Vagina (tissue), 2 donors: ENCODE results near the gene RABGAP1L. TPM values are rescaled to one million over a fixed set of nuclear protein-coding genes. Genes with fewer than 3 reads are reported as not detected.

ENCODE experiments used
- DNase-seq, 2 donors: peaks; one replicate each; pipeline ENCODE4 v3.0.0-alpha.2; 2017; ENCODE audit errors: extremely low spot score in 2 of 2
- H3K27ac ChIP-seq: fragments of 200-600 bp; sonication (generic); one replicate; pipeline ENCODE4 v1.5.1; 2019
- H3K27me3 ChIP-seq: fragments of 200-600 bp; sonication (generic); one replicate; pipeline ENCODE4 v1.5.1; 2019
- H3K36me3 ChIP-seq, 2 donors: fragments of 200-600 bp; sonication (generic); one replicate each; pipeline ENCODE4 v1.5.1; 2017 to 2019
- H3K4me1 ChIP-seq: fragments of 200-600 bp; sonication (generic); one replicate; pipeline ENCODE4 v1.5.1; 2019
- H3K4me3 ChIP-seq, 2 donors: fragments of 200-600 bp; sonication (generic); 1 replicate in 1 of 2; 2 replicates in 1 of 2; pipeline ENCODE4 v1.5.1; 2016 to 2019
- H3K9me3 ChIP-seq: fragments of 200-600 bp; sonication (generic); one replicate; pipeline ENCODE4 v1.5.1; 2019
- CTCF ChIP-seq, 3 experiments: fragments of 450-650 bp in 2 of 3; fragments of 200-600 bp in 1 of 3; sonication (generic) in 1 of 3; IDR thresholded peaks; one replicate each; pipeline ENCODE4 v1.5.1; 2017 to 2019; ENCODE audit warnings: antibody characterized with exemption in 3 of 3, mild to moderate bottlenecking in 2 of 3, moderate library complexity in 2 of 3
- POLR2A ChIP-seq, 2 donors: fragments of 450-650 bp; IDR thresholded peaks; one replicate each; pipeline ENCODE4 v1.6.1; 2017; ENCODE audit warnings: antibody characterized with exemption in 2 of 2, mild to moderate bottlenecking in 2 of 2, moderate library complexity in 2 of 2
- POLR2AphosphoS5 ChIP-seq, 2 donors: sonication (generic); formaldehyde crosslinking; IDR thresholded peaks; one replicate each; pipeline ENCODE4 v1.9.0; 2017; ENCODE audit warnings: antibody characterized with exemption in 2 of 2, mild to moderate bottlenecking in 2 of 2, low read depth in 1 of 2; ENCODE audit not compliant: insufficient read depth in 1 of 2
- intact Hi-C: fragments of 100-400 bp; cut with DNase I; formaldehyde crosslinking; loops from one replicate; pipeline ENCODE4 v1.15.1; 2023
- total RNA-seq: library from RNA; depleted of rRNA; stranded (reverse); fragments of >200 nt; gene quantifications from one replicate; pipeline ENCODE4 v1.2.3, GENCODE V29; 2016

RABGAP1L gene
- total RNA-seq, 1 donor from 2014 or later: 40.0 TPM

- Histone ChIP-seq H3K27ac (no peak overlapping the region), H3K4me3 (no peak overlapping the region), H3K27me3 (no peaks in the 10 kb centered on the region), H3K4me1 (no peaks in the 10 kb centered on the region), H3K9me3 (no peaks in the 10 kb centered on the region), H3K36me3 (no peaks in the 10 kb centered on the region)
- intact Hi-C loops: loop anchor here (10.0 kb wide), 1 partner anchor 476 kb away; no protein-coding TSS in a partner anchor
- TF ChIP-seq POLR2A (IDR thresholded peaks at IDR 0.05): no peak
- TF ChIP-seq CTCF (IDR thresholded peaks at IDR 0.05): no peak
- no peak for TF ChIP-seq POLR2AphosphoS5 (IDR thresholded peaks at IDR 0.05; ENCODE audit: insufficient read depth in 1 of 2, low read depth in 1 of 2)
- no peak for DNase-seq
These were observed 581.1 kb downstream of the RABGAP1L start for GRCh38 chr1:174740249-174740968.

GRCh38 chr1:174742805-174743653, 583.7 kb downstream of the RABGAP1L start:
- intact Hi-C loops: loop anchor here (10.0 kb wide), 1 partner anchor 478 kb away; no protein-coding TSS in a partner anchor
- H3K36me3 ChIP-seq: no peaks in the 10 kb centered on the region
- no peaks in the 10 kb centered on the region for H3K27me3 ChIP-seq
- DNase-seq: no peak
- H3K4me1 ChIP-seq: no peaks in the 10 kb centered on the region
- no peaks in the 10 kb centered on the region for H3K9me3 ChIP-seq
- H3K4me3 ChIP-seq: no peak overlapping the region
- H3K27ac ChIP-seq: no peak overlapping the region
- TF ChIP-seq POLR2AphosphoS5 (IDR thresholded peaks at IDR 0.05; ENCODE audit: insufficient read depth in 1 of 2, low read depth in 1 of 2): no peak
- no peak for TF ChIP-seq CTCF (IDR thresholded peaks at IDR 0.05)
- no peak for TF ChIP-seq POLR2A (IDR thresholded peaks at IDR 0.05)

- DNase-seq: no peak
- TF ChIP-seq POLR2A (IDR thresholded peaks at IDR 0.05) (no peak), CTCF (IDR thresholded peaks at IDR 0.05) (peak in 2 of 3 experiments; percentile 31 to 35), POLR2AphosphoS5 (IDR thresholded peaks at IDR 0.05; ENCODE audit: insufficient read depth in 1 of 2, low read depth in 1 of 2) (no peak)
- Histone ChIP-seq H3K27me3 (no peaks in the 10 kb centered on the region), H3K36me3 (no peaks in the 10 kb centered on the region), H3K27ac (no peak overlapping the region), H3K4me1 (no peaks in the 10 kb centered on the region), H3K9me3 (no peaks in the 10 kb centered on the region), H3K4me3 (no peak overlapping the region)
- intact Hi-C loops: loop anchor here (10.0 kb wide), 1 partner anchor 479 kb away; no protein-coding TSS in a partner anchor
These were observed 584.6 kb downstream of the RABGAP1L start for GRCh38 chr1:174743654-174744561.

GRCh38 chr1:174744886-174745285, 585.6 kb downstream of the RABGAP1L start:
- intact Hi-C loops: loop anchor here (10.0 kb wide), 1 partner anchor 480 kb away; no protein-coding TSS in a partner anchor
- Histone ChIP-seq H3K4me3 (no peak overlapping the region), H3K9me3 (no peaks in the 10 kb centered on the region), H3K36me3 (no peaks in the 10 kb centered on the region), H3K27ac (no peak overlapping the region), H3K27me3 (no peaks in the 10 kb centered on the region), H3K4me1 (no peaks in the 10 kb centered on the region)
- no peak for TF ChIP-seq CTCF (IDR thresholded peaks at IDR 0.05)
- no peak for TF ChIP-seq POLR2A (IDR thresholded peaks at IDR 0.05)
- no peak for TF ChIP-seq POLR2AphosphoS5 (IDR thresholded peaks at IDR 0.05; ENCODE audit: insufficient read depth in 1 of 2, low read depth in 1 of 2)
- DNase-seq: no peak
